Osteoblast (primary cell): ENCODE results near the gene AP2B1. TPM values are rescaled to one million over a fixed set of nuclear protein-coding genes. Genes with fewer than 3 reads are reported as not detected.
A peak's percentile ranks its signal among the peaks of the same experiment; 100 is the strongest.

Experiments used
- DNase-seq: peaks from one replicate; pipeline ENCODE4 v3.0.0; 2011; ENCODE audit warnings: low spot score, mixed read lengths; ENCODE audit not compliant: insufficient read length; ENCODE audit errors: missing footprints
- H2AFZ ChIP-seq: 2 replicates; pipeline ENCODE4 v1.6.0; 2011; ENCODE audit warnings: mild to moderate bottlenecking, low read length
- H3K27ac ChIP-seq: 2 replicates; pipeline ENCODE4 v1.5.1; 2011; ENCODE audit warnings: mild to moderate bottlenecking, low read depth, low read length, moderate library complexity
- H3K27me3 ChIP-seq: 2 replicates; pipeline ENCODE4 v1.6.0; 2012; ENCODE audit warnings: mild to moderate bottlenecking, control low read depth, inconsistent platforms, low read length, moderate library complexity; ENCODE audit not compliant: insufficient read depth
- H3K36me3 ChIP-seq: 2 replicates; pipeline ENCODE4 v1.5.1; 2011; ENCODE audit warnings: mild to moderate bottlenecking, low read length, control low read depth, moderate library complexity; ENCODE audit not compliant: insufficient read depth
- H3K4me1 ChIP-seq: 2 replicates; pipeline ENCODE4 v1.5.1; 2011; ENCODE audit warnings: mild to moderate bottlenecking, low read length, control low read depth, moderate library complexity; ENCODE audit not compliant: insufficient read depth
- H3K4me2 ChIP-seq: 2 replicates; pipeline ENCODE4 v1.6.0; 2011; ENCODE audit warnings: mild to moderate bottlenecking, low read length; ENCODE audit not compliant: insufficient read depth
- H3K4me3 ChIP-seq: fragments of 200-600 bp; sonication (generic); 3 replicates; pipeline ENCODE4 v1.5.1; 2012; ENCODE audit warnings: mild to moderate bottlenecking, low read length, inconsistent platforms; ENCODE audit not compliant: insufficient read depth
- H3K79me2 ChIP-seq: 2 replicates; pipeline ENCODE4 v1.6.0; 2012; ENCODE audit warnings: mild to moderate bottlenecking, low read length, control low read depth, inconsistent platforms; ENCODE audit not compliant: insufficient read depth
- H3K9me3 ChIP-seq: 2 replicates; pipeline ENCODE4 v1.5.1; 2011; ENCODE audit warnings: low read depth, low read length, control low read depth
- H4K20me1 ChIP-seq: 2 replicates; pipeline ENCODE4 v1.6.0; 2012; ENCODE audit warnings: mild to moderate bottlenecking, low read length, control low read depth; ENCODE audit not compliant: insufficient read depth
- CTCF ChIP-seq: IDR thresholded peaks from 2 replicates; pipeline ENCODE4 v1.5.1; 2011; ENCODE audit warnings: mild to moderate bottlenecking, low read depth, low read length, moderate library complexity; ENCODE audit errors: extremely low read depth
- total RNA-seq: library from RNA; depleted of rRNA; stranded (reverse); fragments of >200 nt; gene quantifications from 2 replicates; pipeline ENCODE4 v1.2.3, GENCODE V29; 2012

The AP2B1 gene
- total RNA-seq, 1 donor = 84.0 TPM

DNA sequence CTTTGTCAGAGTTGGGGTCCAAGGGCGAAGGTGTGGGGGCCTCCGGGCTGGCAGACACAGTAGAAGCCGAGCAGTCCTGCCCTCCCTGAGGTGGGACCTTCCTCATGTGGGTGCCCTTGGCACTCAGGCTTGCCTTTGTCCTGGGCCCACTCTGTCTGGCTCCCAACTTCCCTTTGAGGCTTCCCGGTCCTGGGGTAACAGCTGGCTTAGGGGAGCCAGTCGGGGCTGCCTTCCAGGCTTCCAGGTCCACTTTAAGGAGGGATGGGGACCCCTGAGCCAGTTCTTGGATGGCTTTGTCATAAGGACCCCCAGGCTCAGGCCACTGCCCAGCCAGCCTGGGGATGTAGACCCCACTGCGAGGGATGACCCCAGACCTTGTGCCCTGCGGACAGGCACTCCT lies 158.1 kb downstream of the AP2B1 start:
- Histone ChIP-seq H3K4me2 (no peak overlapping the region), H3K9me3 (no peaks in the 10 kb centered on the region), H3K4me3 (no peak overlapping the region), H3K4me1 (no peaks in the 10 kb centered on the region), H3K79me2 (no peaks in the 10 kb centered on the region), H3K27ac (no peak overlapping the region), H4K20me1 (peaks cover 4% of the 10 kb centered on the region), H3K36me3 (no peaks in the 10 kb centered on the region), H3K27me3 (peaks cover 54% of the 10 kb centered on the region), H2AFZ (no peak overlapping the region)
- DNase-seq = peak; percentile 81
- no peak for TF ChIP-seq CTCF

DNA sequence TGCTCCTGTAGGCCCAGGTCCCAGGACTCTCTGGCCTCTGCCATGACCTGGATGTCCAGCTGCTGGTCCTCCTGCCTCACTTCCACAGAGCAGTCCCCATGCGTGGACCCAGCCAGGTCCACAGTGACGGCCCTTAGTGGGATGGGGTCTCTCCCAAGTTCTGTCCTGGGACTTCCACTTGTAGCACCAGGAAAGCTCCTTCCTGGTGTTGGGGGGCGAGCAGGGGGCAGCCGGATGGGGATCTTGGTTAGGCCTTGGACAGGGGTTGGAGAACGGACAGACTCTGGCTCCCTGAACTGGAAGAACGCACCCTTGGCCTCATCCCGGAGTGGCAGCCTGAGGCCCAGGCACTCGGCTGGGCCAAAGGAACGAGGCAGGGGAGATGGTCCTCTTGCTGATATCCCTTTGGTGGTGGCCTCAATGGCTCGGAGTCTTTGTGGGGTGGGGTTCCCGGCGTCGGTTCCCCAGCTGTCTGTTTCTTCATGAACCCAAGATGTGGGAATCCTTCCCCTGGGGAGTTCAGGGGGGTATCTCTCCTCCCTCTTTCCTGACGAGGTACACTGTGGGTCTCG lies 158.7 kb downstream of the AP2B1 start:
- no peaks in the 10 kb centered on the region for H3K4me1 ChIP-seq
- H2AFZ ChIP-seq = no peak overlapping the region
- H3K27me3 ChIP-seq = peaks cover 54% of the 10 kb centered on the region
- peak; percentile 73 for DNase-seq
- H4K20me1 ChIP-seq = peaks cover 4% of the 10 kb centered on the region
- no peak overlapping the region for H3K4me3 ChIP-seq
- no peaks in the 10 kb centered on the region for H3K36me3 ChIP-seq
- no peaks in the 10 kb centered on the region for H3K79me2 ChIP-seq
- no peak overlapping the region for H3K4me2 ChIP-seq
- no peak for TF ChIP-seq CTCF
- H3K9me3 ChIP-seq = no peaks in the 10 kb centered on the region
- H3K27ac ChIP-seq = no peak overlapping the region

DNA sequence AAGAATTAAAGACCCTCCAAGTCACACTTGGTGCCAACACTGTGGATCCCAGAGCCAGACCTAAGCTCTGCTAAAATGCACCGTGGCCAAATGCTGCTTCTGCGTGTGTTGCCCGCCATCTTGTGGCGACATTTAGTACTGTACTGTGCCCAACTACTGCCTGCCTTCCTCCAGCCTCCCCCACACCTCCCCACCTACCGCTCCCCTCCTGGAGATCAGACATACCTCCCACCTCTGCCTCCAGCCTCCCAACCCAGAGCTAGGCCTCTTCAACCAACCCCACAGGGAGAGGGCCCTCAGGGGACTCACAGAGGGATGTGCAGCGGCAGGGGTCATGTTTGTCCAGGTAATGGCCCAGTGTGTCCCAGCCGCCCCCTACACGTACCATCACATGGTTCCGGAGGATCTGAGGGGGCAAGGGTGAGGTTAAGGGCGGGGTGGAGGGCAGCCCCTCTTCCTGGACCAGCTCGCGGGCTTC lies 160.5 kb downstream of the AP2B1 start:
- peaks cover 41% of the 10 kb centered on the region for H3K27me3 ChIP-seq
- no peak overlapping the region for H3K4me2 ChIP-seq
- H3K36me3 ChIP-seq = no peaks in the 10 kb centered on the region
- H3K27ac ChIP-seq = no peak overlapping the region
- H3K9me3 ChIP-seq = no peaks in the 10 kb centered on the region
- no peak overlapping the region for H3K4me3 ChIP-seq
- peak; percentile 97 for DNase-seq
- peaks cover 4% of the 10 kb centered on the region for H4K20me1 ChIP-seq
- no peaks in the 10 kb centered on the region for H3K4me1 ChIP-seq
- H3K79me2 ChIP-seq = no peaks in the 10 kb centered on the region
- H2AFZ ChIP-seq = no peak overlapping the region
- peak; percentile 85 for TF ChIP-seq CTCF

GRCh38 chr17:35748341-35748841 lies 161.3 kb downstream of the AP2B1 start:
- DNase-seq = peak; percentile 80
- Histone ChIP-seq H3K27ac (no peak overlapping the region), H3K36me3 (no peaks in the 10 kb centered on the region), H3K27me3 (peaks cover 36% of the 10 kb centered on the region), H3K4me3 (no peak overlapping the region), H3K79me2 (no peaks in the 10 kb centered on the region), H4K20me1 (peaks cover 4% of the 10 kb centered on the region), H3K4me2 (no peak overlapping the region), H3K4me1 (no peaks in the 10 kb centered on the region), H3K9me3 (no peaks in the 10 kb centered on the region), H2AFZ (no peak overlapping the region)
- TF ChIP-seq CTCF = no peak
